K562 (cell line): ENCODE results near the gene BAIAP2. TPM values are rescaled to one million over a fixed set of nuclear protein-coding genes. Genes with fewer than 3 reads are reported as not detected.

Source experiments
- ATF1 ChIP-seq, 2 experiments: fragments of 450-650 bp in 1 of 2; IDR thresholded peaks; 2 replicates each; pipeline ENCODE4 v1.6.1; 2016; ENCODE audit warnings: missing compliant biosample characterization in 1 of 2, missing genetic modification characterization in 1 of 2
- CHD4 ChIP-seq: fragments of 200-600 bp; sonication (generic); IDR thresholded peaks from 3 replicates; pipeline ENCODE4 v1.6.1; 2012; ENCODE audit warnings: low read depth, mild to moderate bottlenecking, mixed read lengths, low read length, inconsistent platforms; ENCODE audit not compliant: insufficient read depth, insufficient replicate concordance, poor library complexity, severe bottlenecking
- ESRRB ChIP-seq: fragments of 250-450 bp; sonication (Bioruptor Pico); IDR thresholded peaks from 2 replicates; pipeline ENCODE4 v1.5.0; 2020; ENCODE audit warnings: mild to moderate bottlenecking, moderate library complexity, borderline replicate concordance
- GATAD2B ChIP-seq: fragments of 450-650 bp; IDR thresholded peaks from 2 replicates; pipeline ENCODE4 v1.6.1; 2017; ENCODE audit warnings: mild to moderate bottlenecking, borderline replicate concordance
- HMG20A ChIP-seq: fragments of 450-650 bp; formaldehyde crosslinking; conservative IDR thresholded peaks from 2 replicates; pipeline ENCODE4 v1.4.0; 2020; ENCODE audit warnings: mild to moderate bottlenecking, mixed read lengths
- KAT7 ChIP-seq: sonication (generic); formaldehyde crosslinking; IDR thresholded peaks from 2 replicates; pipeline ENCODE4 v1.8.0; 2022; ENCODE audit warnings: missing genetic modification reagents, mild to moderate bottlenecking, borderline replicate concordance
- MYBL2 ChIP-seq, 2 experiments: fragments of 450-650 bp in 1 of 2; sonication (generic) in 1 of 2; formaldehyde crosslinking in 1 of 2; IDR thresholded peaks; 2 replicates each; pipeline versions ENCODE4 v1.6.1 to v1.8.1; 2017 to 2022; ENCODE audit warnings: borderline replicate concordance in 1 of 2, inconsistent platforms in 1 of 2, low read depth in 1 of 2, mild to moderate bottlenecking in 1 of 2, missing genetic modification reagents in 1 of 2, moderate library complexity in 1 of 2
- NCOA4 ChIP-seq: fragments of 450-650 bp; IDR thresholded peaks from 2 replicates; pipeline ENCODE4 v1.6.1; 2018; ENCODE audit warnings: mild to moderate bottlenecking; ENCODE audit not compliant: partially characterized antibody
- PHB ChIP-seq: fragments of 250-450 bp; sonication (Bioruptor Pico); IDR thresholded peaks from 2 replicates; pipeline ENCODE4 v1.5.0; 2021
- POLR2AphosphoS2 ChIP-seq: IDR thresholded peaks from 2 replicates; pipeline ENCODE4 v1.6.1; 2012; ENCODE audit warnings: low read length, improper control_type of control experiment
- POU5F1 ChIP-seq: fragments of 150-350 bp; IDR thresholded peaks from 2 replicates; pipeline ENCODE4 v1.6.1; 2014; ENCODE audit warnings: borderline replicate concordance, low read length, low read depth, mild to moderate bottlenecking; ENCODE audit not compliant: partially characterized antibody
- PURB ChIP-seq: sonication (generic); formaldehyde crosslinking; IDR thresholded peaks from 2 replicates; pipeline ENCODE4 v1.9.0; 2021; ENCODE audit warnings: low read depth, mild to moderate bottlenecking, missing genetic modification reagents
- SP2 ChIP-seq: IDR thresholded peaks from 2 replicates; pipeline ENCODE4 v1.6.1; 2011; ENCODE audit warnings: mild to moderate bottlenecking, low read depth, low read length, moderate library complexity; ENCODE audit not compliant: poor library complexity, severe bottlenecking; ENCODE audit errors: extremely low read depth
- SREBF1 ChIP-seq: fragments of 150-350 bp; IDR thresholded peaks from 2 replicates; pipeline ENCODE4 v1.6.1; 2014; ENCODE audit warnings: antibody characterized with exemption, low read depth, low read length, borderline replicate concordance
- STAG1 ChIP-seq: sonication (generic); formaldehyde crosslinking; IDR thresholded peaks from 2 replicates; pipeline ENCODE4 v1.5.0; 2020; ENCODE audit warnings: missing genetic modification reagents, borderline replicate concordance
- TAF9B ChIP-seq: fragments of 450-650 bp; IDR thresholded peaks from 2 replicates; pipeline ENCODE4 v1.6.1; 2018; ENCODE audit warnings: mild to moderate bottlenecking; ENCODE audit not compliant: partially characterized antibody
- TEAD2 ChIP-seq: fragments of 450-650 bp; IDR thresholded peaks from 2 replicates; pipeline ENCODE4 v1.6.1; 2016; ENCODE audit warnings: missing genetic modification characterization, control low read depth, missing compliant biosample characterization
- TGIF2 ChIP-seq: sonication (generic); formaldehyde crosslinking; IDR thresholded peaks from 2 replicates; pipeline ENCODE4 v1.8.1; 2022; ENCODE audit warnings: mild to moderate bottlenecking, missing genetic modification reagents, moderate library complexity
- ZBTB7A ChIP-seq: IDR thresholded peaks from 2 replicates; pipeline ENCODE4 v1.6.1; 2011; ENCODE audit warnings: low read depth, mild to moderate bottlenecking, low read length, moderate library complexity, borderline replicate concordance; ENCODE audit not compliant: control insufficient read depth
- ZNF124 ChIP-seq: sonication (generic); formaldehyde crosslinking; IDR thresholded peaks from 2 replicates; pipeline ENCODE4 v1.8.1; 2022; ENCODE audit warnings: missing genetic modification reagents
- ZNF644 ChIP-seq: fragments of 200-800 bp; sonication (Bioruptor generic); IDR thresholded peaks from 2 replicates; pipeline ENCODE4 v1.6.1; 2016; ENCODE audit warnings: low read depth, missing genetic modification characterization, missing compliant biosample characterization
- polyA plus RNA-seq, 8 experiments: library from polyadenylated mRNA; depleted of rRNA in 4 of 8; stranded (reverse) in 5 of 8; unstranded in 3 of 8; fragments of >200 nt; fragmentation: Nextera tagmentation in 2 of 8; fragmentation: Illumina TruSeq in 1 of 8; extraction: Ambion mirVana in 2 of 8; extraction: Trizol in 1 of 8; gene quantifications; 2 replicates each; pipeline versions ENCODE4 v1.2.1 to v1.2.3, GENCODE V29; 2011 to 2014; ENCODE audit warnings: inconsistent platforms in 1 of 8, missing spikeins in 1 of 8
- total RNA-seq, 7 experiments: library from RNA; depleted of rRNA in 6 of 7; stranded (reverse); fragments of >200 nt in 6 of 7; fragmentation: Illumina TruSeq in 2 of 7; extraction: Trizol in 2 of 7; gene quantifications; 2 replicates each; pipeline versions ENCODE4 v1.2.1 to v1.2.3, GENCODE V29; 2011 to 2021; ENCODE audit warnings: low replicate concordance in 1 of 7
- TF ChIP-seq, protein P1 (sequence below): fragments of 250-450 bp; sonication (Bioruptor Pico); IDR thresholded peaks from 2 replicates; pipeline ENCODE4 v1.8.0; 2022; ENCODE audit warnings: moderate library complexity, mild to moderate bottlenecking, inconsistent platforms

The BAIAP2 gene
- total and polyA plus RNA-seq, 9 of the 15 experiments (the other 6 are each of a cell fraction or from before 2014, with no cell fraction given): 2.3 to 51.6 (median 18.4) TPM

DNA sequence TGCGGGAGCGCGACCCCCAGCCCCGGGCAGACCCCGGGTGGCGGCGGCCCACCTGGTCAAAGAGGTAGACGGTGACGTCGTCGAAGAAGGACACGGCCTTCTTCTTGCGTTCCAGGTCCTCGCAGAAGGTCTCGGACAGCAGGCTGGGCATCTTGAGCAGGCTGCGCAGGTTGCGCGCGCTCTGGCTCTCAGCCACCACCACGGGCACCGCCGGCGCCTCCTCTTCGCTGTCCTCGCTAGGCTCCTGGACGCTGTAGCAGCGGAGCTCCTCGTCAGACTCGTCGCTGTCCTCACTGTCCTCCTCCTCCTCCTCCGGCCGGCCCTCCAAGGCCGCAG lies 85.2 kb downstream of the BAIAP2 start (continued):
- TF ChIP-seq CHD4 (peak; percentile 43), TAF9B (no peak), NCOA4 (no peak), TEAD2 (tag) (no peak), STAG1 (CRISPR knock-in tag) (no peak), SP2 (no peak), SREBF1 (no peak), GATAD2B (peak; percentile 18; the same call in 1 of the 2 replicates), POU5F1 (no peak), ZNF644 (tag) (no peak), PURB (no peak), ZBTB7A (peak; percentile 27; the same call in 1 of the 2 replicates), ZNF124 (CRISPR knock-in tag) (no peak), POLR2AphosphoS2 (no peak), PHB (CRISPR knock-in tag) (no peak), HMG20A (CRISPR knock-in tag) (no peak), MYBL2 (IDR thresholded peaks at IDR 0.05; ENCODE audit: low read depth) (no peak), MYBL2 (CRISPR knock-in tag; IDR thresholded peaks at IDR 0.05; ENCODE audit: borderline replicate concordance) (no peak), ESRRB (CRISPR knock-in tag) (no peak), KAT7 (CRISPR knock-in tag) (0 out of 2 replicates have a peak, but pooled peaks have one; percentile 54), ATF1 (CRISPR knock-in tag; IDR thresholded peaks at IDR 0.05) (no peak), ATF1 (tag; IDR thresholded peaks at IDR 0.05) (no peak), TGIF2 (no peak)
- TF ChIP-seq, protein P1, sequence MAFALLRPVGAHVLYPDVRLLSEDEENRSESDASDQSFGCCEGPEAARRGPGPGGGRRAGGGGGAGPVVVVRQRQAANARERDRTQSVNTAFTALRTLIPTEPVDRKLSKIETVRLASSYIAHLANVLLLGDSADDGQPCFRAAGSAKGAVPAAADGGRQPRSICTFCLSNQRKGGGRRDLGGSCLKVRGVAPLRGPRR: no peak
